Measurements from ENCODE around the gene CREBL2. TPM values are rescaled to one million over a fixed set of nuclear protein-coding genes. Genes with fewer than 3 reads are reported as not detected.

Gene CREBL2
- total RNA-seq, 1 donor from 2014 or later: 19.4 TPM

GRCh38 chr12:12683136-12683697, 71.5 kb downstream of the CREBL2 start:
- no peaks in the 10 kb centered on the region for H3K36me3 ChIP-seq
- intact Hi-C loops (cut with DNase I): no loop called here
- no peaks in the 10 kb centered on the region for H3K9me3 ChIP-seq
- DNase-seq (ENCODE audit: low spot score in 2 of 2): no peak
- no peaks in the 10 kb centered on the region for H3K27me3 ChIP-seq
- H3K4me3 ChIP-seq: no peak overlapping the region
- H3K27ac ChIP-seq: no peak overlapping the region
- H3K4me1 ChIP-seq: no peaks in the 10 kb centered on the region
- TF ChIP-seq CTCF (IDR thresholded peaks at IDR 0.05): no peak

GRCh38 chr12:12683725-12684124, 72.0 kb downstream of the CREBL2 start:
- no peak overlapping the region for H3K4me3 ChIP-seq
- no peak overlapping the region for H3K27ac ChIP-seq
- DNase-seq (ENCODE audit: low spot score in 2 of 2): no peak
- no peaks in the 10 kb centered on the region for H3K27me3 ChIP-seq
- no peaks in the 10 kb centered on the region for H3K4me1 ChIP-seq
- no peaks in the 10 kb centered on the region for H3K9me3 ChIP-seq
- TF ChIP-seq CTCF (IDR thresholded peaks at IDR 0.05): no peak
- intact Hi-C loops (cut with DNase I): no loop called here
- H3K36me3 ChIP-seq: no peaks in the 10 kb centered on the region

GRCh38 chr12:12684375-12685106, 72.9 kb downstream of the CREBL2 start:
- Histone ChIP-seq H3K4me1 (no peaks in the 10 kb centered on the region), H3K36me3 (no peaks in the 10 kb centered on the region), H3K9me3 (no peaks in the 10 kb centered on the region), H3K27me3 (no peaks in the 10 kb centered on the region), H3K27ac (no peak overlapping the region), H3K4me3 (no peak overlapping the region)
- intact Hi-C loops (cut with DNase I): no loop called here
- no peak for TF ChIP-seq CTCF (IDR thresholded peaks at IDR 0.05)
- no peak for DNase-seq (ENCODE audit: low spot score in 2 of 2)

GRCh38 chr12:12685305-12685704, 73.6 kb downstream of the CREBL2 start:
- no peak for TF ChIP-seq CTCF (IDR thresholded peaks at IDR 0.05)
- H3K4me3 ChIP-seq: no peak overlapping the region
- no peaks in the 10 kb centered on the region for H3K36me3 ChIP-seq
- H3K9me3 ChIP-seq: no peaks in the 10 kb centered on the region
- no peak for DNase-seq (ENCODE audit: low spot score in 2 of 2)
- H3K4me1 ChIP-seq: no peaks in the 10 kb centered on the region
- intact Hi-C loops (cut with DNase I): no loop called here
- no peaks in the 10 kb centered on the region for H3K27me3 ChIP-seq
- H3K27ac ChIP-seq: no peak overlapping the region

GRCh38 chr12:12686472-12686871, 74.8 kb downstream of the CREBL2 start:
- no peaks in the 10 kb centered on the region for H3K9me3 ChIP-seq
- TF ChIP-seq CTCF (IDR thresholded peaks at IDR 0.05): no peak
- DNase-seq (ENCODE audit: low spot score in 2 of 2): no peak
- H3K27me3 ChIP-seq: no peaks in the 10 kb centered on the region
- H3K36me3 ChIP-seq: no peaks in the 10 kb centered on the region
- intact Hi-C loops (cut with DNase I): no loop called here
- H3K4me3 ChIP-seq: no peak overlapping the region
- no peaks in the 10 kb centered on the region for H3K4me1 ChIP-seq
- no peak overlapping the region for H3K27ac ChIP-seq
